Neuron (in vitro differentiated cells): Measurements from ENCODE around the gene COLGALT1.

Source experiments
- H2AFZ ChIP-seq: one replicate; pipeline ENCODE4 v1.6.1; 2013; ENCODE audit warnings: low read depth, mild to moderate bottlenecking, inconsistent platforms, low read length, moderate library complexity
- H3K27me3 ChIP-seq: one replicate; pipeline ENCODE4 v1.6.1; 2013; ENCODE audit warnings: low read length; ENCODE audit not compliant: insufficient read depth
- H3K36me3 ChIP-seq: one replicate; pipeline ENCODE4 v1.6.1; 2013; ENCODE audit warnings: low read length; ENCODE audit not compliant: insufficient read depth
- H3K4me1 ChIP-seq: one replicate; pipeline ENCODE4 v1.6.1; 2013; ENCODE audit warnings: low read length; ENCODE audit not compliant: insufficient read depth
- H3K4me3 ChIP-seq: 2 replicates; pipeline ENCODE4 v1.5.1; 2013; ENCODE audit warnings: mild to moderate bottlenecking, low read length, moderate library complexity
- H3K9me3 ChIP-seq: one replicate; pipeline ENCODE4 v1.6.1; 2013; ENCODE audit warnings: low read length

Gene COLGALT1

DNA sequence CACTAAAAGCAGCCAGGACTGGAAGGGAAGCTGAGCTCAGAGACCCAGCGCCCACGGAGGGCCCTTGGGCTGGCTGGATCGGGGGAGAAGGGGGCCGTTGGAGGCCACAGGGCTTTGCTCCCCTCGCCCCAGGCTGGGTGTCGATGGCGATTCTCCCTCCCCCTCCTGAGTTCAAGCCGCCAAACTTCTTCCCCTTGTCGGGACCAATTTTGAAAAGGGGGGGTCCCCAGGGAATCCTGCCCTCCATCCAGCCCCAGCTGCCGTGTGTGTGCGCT, 61.2 kb downstream of the COLGALT1 start:
- H3K4me1 ChIP-seq, result peaks cover 2% of the 10 kb centered on the region
- no peak overlapping the region for H3K4me3 ChIP-seq

GRCh38 chr19:17616961-17617806, 61.7 kb downstream of the COLGALT1 start:
- peaks cover 5% of the 10 kb centered on the region for H3K9me3 ChIP-seq
- peaks cover 2% of the 10 kb centered on the region for H3K4me1 ChIP-seq
- H3K36me3 ChIP-seq, result no peaks in the 10 kb centered on the region
- H2AFZ ChIP-seq, result no peak overlapping the region
- H3K27me3 ChIP-seq, result no peaks in the 10 kb centered on the region
- H3K4me3 ChIP-seq, result no peak overlapping the region

More for the DNA sequence above, 61.2 kb downstream of the COLGALT1 start:
- H3K36me3 ChIP-seq, result no peaks in the 10 kb centered on the region
- H3K27me3 ChIP-seq, result no peaks in the 10 kb centered on the region
- no peak overlapping the region for H2AFZ ChIP-seq
- peaks cover 1% of the 10 kb centered on the region for H3K9me3 ChIP-seq

- H2AFZ ChIP-seq, result no peak overlapping the region
- peaks cover 2% of the 10 kb centered on the region for H3K4me1 ChIP-seq
- peaks cover 7% of the 10 kb centered on the region for H3K9me3 ChIP-seq
- no peaks in the 10 kb centered on the region for H3K27me3 ChIP-seq
- H3K4me3 ChIP-seq, result no peak overlapping the region
- peaks cover under 1% of the 10 kb centered on the region for H3K36me3 ChIP-seq
Observed at GRCh38 chr19:17617807-17618192, 62.4 kb downstream of the COLGALT1 start.

DNA sequence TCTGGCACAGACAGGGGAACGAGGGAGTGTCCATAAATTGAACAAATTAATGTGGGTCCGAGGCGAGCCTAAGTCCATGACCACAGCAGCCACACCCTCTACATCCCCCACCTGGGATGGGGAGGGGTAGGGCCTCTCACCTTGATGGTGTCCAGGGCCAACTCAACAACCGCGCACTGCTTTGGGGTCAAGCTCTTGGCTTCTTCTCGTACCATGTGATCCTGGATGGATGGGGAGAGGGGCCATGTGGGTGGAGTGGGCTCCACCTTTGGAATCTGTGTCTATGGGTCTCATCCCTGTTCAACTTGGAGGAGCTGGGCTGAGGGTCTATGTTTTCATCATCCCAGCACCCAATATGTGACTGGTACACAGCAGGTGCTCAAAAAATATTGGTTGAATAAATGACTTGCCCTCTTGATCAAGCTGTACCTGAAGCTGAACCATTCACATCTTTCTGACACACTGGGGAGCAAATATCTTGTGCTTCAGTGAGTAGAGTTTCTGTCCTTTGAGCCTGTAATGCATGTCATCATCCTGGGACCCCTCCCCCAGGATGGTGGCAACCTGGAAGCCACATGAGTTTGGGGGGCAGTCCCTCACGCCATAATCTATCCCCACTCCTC, 62.9 kb downstream of the COLGALT1 start:
- Histone ChIP-seq H3K36me3 (peaks cover 3% of the 10 kb centered on the region), H2AFZ (no peak overlapping the region), H3K4me3 (no peak overlapping the region), H3K4me1 (peaks cover 2% of the 10 kb centered on the region), H3K9me3 (peaks cover 9% of the 10 kb centered on the region), H3K27me3 (no peaks in the 10 kb centered on the region)

DNA sequence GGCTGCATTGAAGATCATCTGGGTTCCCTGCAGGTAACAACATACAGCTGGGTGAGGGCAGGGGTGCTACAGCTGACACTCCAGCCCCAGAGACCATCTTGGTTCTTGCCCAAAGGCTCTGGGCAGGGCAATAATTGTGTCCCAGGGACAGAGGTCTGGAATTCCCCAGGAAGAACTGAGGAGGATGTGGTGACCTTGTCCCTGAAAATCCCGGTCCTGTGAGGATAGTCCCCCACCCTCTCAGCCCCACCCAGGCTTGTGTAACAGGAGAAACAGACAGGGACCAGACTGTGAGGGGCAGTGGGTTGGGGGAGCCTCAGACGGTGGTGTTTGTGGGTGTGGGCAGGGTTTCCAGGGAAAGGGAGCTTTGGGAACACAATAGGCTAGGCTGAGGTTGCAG, 63.5 kb downstream of the COLGALT1 start:
- Histone ChIP-seq H3K9me3 (peaks cover 9% of the 10 kb centered on the region), H3K27me3 (no peaks in the 10 kb centered on the region), H3K36me3 (peaks cover 3% of the 10 kb centered on the region), H2AFZ (no peak overlapping the region), H3K4me3 (no peak overlapping the region), H3K4me1 (peaks cover 2% of the 10 kb centered on the region)

- Histone ChIP-seq H3K9me3 (peaks cover 9% of the 10 kb centered on the region), H3K4me3 (no peak overlapping the region), H3K27me3 (no peaks in the 10 kb centered on the region), H3K36me3 (peaks cover 3% of the 10 kb centered on the region), H3K4me1 (peaks cover 2% of the 10 kb centered on the region), H2AFZ (no peak overlapping the region)
Observed at GRCh38 chr19:17620696-17621095, 65.2 kb downstream of the COLGALT1 start.

DNA sequence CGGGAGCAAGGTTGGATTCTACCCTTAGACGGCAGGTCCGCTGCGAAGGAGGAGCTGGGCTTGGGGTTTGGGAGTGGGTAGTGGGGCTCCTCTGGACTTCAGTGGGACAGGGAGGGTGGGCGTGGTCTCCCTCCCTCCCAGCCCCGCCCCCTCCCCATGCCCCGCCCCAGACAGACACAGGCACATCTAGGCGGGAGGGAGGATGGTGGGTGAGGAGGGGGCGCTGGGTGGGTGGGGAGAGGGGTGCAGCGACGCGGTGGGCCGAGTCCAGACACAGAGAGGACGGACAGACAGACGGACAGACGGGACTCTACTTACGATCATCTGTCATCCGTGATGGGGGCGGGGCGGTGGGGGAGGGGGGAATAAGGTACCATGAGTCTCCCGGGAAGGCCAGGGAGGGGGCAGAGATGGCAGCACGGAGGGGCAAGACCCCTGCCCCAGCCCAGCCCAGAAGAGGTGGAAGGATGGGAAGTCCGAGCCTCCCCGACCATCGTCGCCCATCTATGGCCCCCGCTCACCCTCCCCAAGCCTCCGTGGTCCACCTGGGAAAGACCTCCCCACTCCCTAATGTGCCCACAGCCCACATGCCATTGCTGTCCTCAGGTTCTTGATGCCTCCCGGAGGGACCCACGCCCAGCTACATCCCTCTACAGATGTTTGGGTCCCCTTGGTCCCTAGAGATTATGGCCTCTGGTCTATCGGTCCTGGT, 67.9 kb downstream of the COLGALT1 start:
- Histone ChIP-seq H2AFZ (no peak overlapping the region), H3K9me3 (peaks cover 9% of the 10 kb centered on the region), H3K27me3 (no peaks in the 10 kb centered on the region), H3K36me3 (peaks cover 9% of the 10 kb centered on the region), H3K4me1 (no peaks in the 10 kb centered on the region), H3K4me3 (no peak overlapping the region)

- no peak overlapping the region for H3K4me3 ChIP-seq
- peaks cover 9% of the 10 kb centered on the region for H3K9me3 ChIP-seq
- no peaks in the 10 kb centered on the region for H3K27me3 ChIP-seq
- no peak overlapping the region for H2AFZ ChIP-seq
- peaks cover 9% of the 10 kb centered on the region for H3K36me3 ChIP-seq
- H3K4me1 ChIP-seq, result no peaks in the 10 kb centered on the region
Observed at GRCh38 chr19:17624314-17624991, 69.0 kb downstream of the COLGALT1 start.

DNA sequence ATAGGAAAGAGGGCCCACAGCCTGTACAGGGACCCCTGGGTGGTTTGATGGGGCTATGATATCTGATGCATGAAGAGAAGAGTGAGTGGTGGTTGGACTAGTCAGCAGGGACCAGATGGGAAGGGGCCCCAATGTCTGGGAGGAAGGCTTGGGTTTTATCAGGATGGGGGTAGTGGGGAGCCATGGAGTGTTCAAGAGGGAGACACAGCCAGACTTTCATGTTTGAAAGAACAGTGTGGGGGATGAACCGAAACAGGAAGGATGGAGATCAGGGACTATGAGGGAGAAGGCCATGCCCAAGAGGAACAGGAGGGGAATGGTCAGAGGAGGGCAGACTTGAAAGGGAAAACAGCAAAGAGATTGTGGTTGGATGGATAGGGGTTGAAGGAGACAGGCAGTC, 69.6 kb downstream of the COLGALT1 start:
- peaks cover 9% of the 10 kb centered on the region for H3K9me3 ChIP-seq
- no peaks in the 10 kb centered on the region for H3K27me3 ChIP-seq
- H3K4me1 ChIP-seq, result no peaks in the 10 kb centered on the region
- peaks cover 11% of the 10 kb centered on the region for H3K36me3 ChIP-seq
- no peak overlapping the region for H3K4me3 ChIP-seq
- no peak overlapping the region for H2AFZ ChIP-seq

GRCh38 chr19:17625980-17626379, 70.5 kb downstream of the COLGALT1 start:
- no peak overlapping the region for H3K4me3 ChIP-seq
- peaks cover 9% of the 10 kb centered on the region for H3K9me3 ChIP-seq
- no peak overlapping the region for H2AFZ ChIP-seq
- no peaks in the 10 kb centered on the region for H3K4me1 ChIP-seq
- no peaks in the 10 kb centered on the region for H3K27me3 ChIP-seq
- peaks cover 11% of the 10 kb centered on the region for H3K36me3 ChIP-seq

GRCh38 chr19:17626456-17627015, 71.1 kb downstream of the COLGALT1 start:
- Histone ChIP-seq H3K4me1 (no peaks in the 10 kb centered on the region), H3K27me3 (no peaks in the 10 kb centered on the region), H2AFZ (no peak overlapping the region), H3K4me3 (no peak overlapping the region), H3K9me3 (peaks cover 9% of the 10 kb centered on the region), H3K36me3 (peaks cover 11% of the 10 kb centered on the region)

DNA sequence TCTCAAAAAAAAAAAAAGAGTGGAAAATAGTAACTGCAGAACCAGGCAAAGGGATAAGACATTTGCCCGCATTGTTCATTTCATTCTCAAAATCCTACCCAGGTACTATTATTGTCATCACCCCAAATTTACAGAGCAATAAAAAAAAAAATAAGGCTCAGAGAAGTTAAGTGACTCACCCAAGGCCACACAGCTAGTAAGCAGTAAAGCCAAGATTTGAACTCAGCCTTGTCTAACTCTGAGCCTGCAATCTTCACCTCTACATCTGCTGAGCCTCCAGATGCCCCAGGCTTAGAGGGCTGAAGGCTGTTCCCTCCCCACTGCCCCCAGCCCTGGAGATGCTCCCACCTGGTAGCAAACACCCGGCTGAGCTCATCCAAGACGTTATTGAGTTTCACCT, 71.7 kb downstream of the COLGALT1 start:
- Histone ChIP-seq H3K27me3 (no peaks in the 10 kb centered on the region), H3K36me3 (peaks cover 11% of the 10 kb centered on the region), H3K9me3 (peaks cover 4% of the 10 kb centered on the region), H3K4me3 (no peak overlapping the region), H2AFZ (no peak overlapping the region), H3K4me1 (no peaks in the 10 kb centered on the region)

DNA sequence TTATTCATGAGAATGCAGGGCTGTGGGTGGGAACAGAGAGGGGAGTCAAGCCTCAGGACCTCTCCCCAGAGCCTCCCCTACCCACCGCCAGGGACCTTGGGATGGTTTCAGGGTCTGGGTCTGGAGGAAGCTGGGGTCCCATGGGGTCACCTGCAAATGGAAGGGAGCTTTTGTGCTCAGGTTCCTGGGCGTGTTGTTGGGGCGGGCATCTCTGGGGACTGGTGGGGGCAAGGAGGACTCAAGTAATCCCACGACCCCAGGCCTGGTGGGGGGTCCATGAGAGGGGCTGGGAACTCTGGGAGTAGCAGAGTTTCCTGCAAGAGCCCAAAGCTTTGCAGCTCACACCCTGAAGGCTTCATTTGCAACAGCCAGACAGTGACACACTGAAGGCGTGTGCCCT, 72.5 kb downstream of the COLGALT1 start:
- H2AFZ ChIP-seq, result no peak overlapping the region
- H3K4me3 ChIP-seq, result no peak overlapping the region
- peaks cover 16% of the 10 kb centered on the region for H3K36me3 ChIP-seq
- H3K9me3 ChIP-seq, result peaks cover under 1% of the 10 kb centered on the region
- H3K4me1 ChIP-seq, result no peaks in the 10 kb centered on the region
- no peaks in the 10 kb centered on the region for H3K27me3 ChIP-seq
